H1 (cell line): ENCODE data around the gene DUSP2. TPM values are rescaled to one million over a fixed set of nuclear protein-coding genes. Genes with fewer than 3 reads are reported as not detected.

Experiments used
- polyA plus RNA-seq, 7 experiments: library from polyadenylated mRNA; depleted of rRNA in 3 of 7; stranded (reverse) in 5 of 7; unstranded in 2 of 7; fragments of >200 nt in 5 of 7; fragments of 200-250 nt in 2 of 7; gene quantifications; 1 replicate in 5 of 7; 2 replicates in 1 of 7; 4 replicates in 1 of 7; pipeline versions ENCODE4 v1.2.1 to v1.2.3, GENCODE V29; 2011 to 2013; ENCODE audit warnings: missing spikeins in 2 of 7, mixed read lengths in 2 of 7
- total RNA-seq: library from RNA; stranded (reverse); fragmentation: NEBNext Ultra II Directional; extraction: Animal tissue kit (Norgen Biotek cat#: 25700); gene quantifications from 2 replicates; pipeline ENCODE4 v1.2.1, GENCODE V29; 2021

DUSP2 gene
- total and polyA plus RNA-seq, 2 of the 8 experiments (the other 6 are each of a cell fraction or from before 2014, with no cell fraction given) = 10.1 to 10.4 TPM

Other genes with a start within 250 kb of the DUSP2 start
- 6.4 and 7.3 TPM in 2 replicates for gene ANKRD36C, start 153.6 kb downstream of the DUSP2 start, total RNA-seq
- 0.89 and 1.1 TPM in 2 replicates for gene ANKRD36C, start 153.6 kb downstream of the DUSP2 start, polyA plus RNA-seq (2011; rRNA removed)
- 0.63 and 1.0 TPM in 2 replicates for gene GPAT2, start 110.5 kb downstream of the DUSP2 start, total RNA-seq
- gene GPAT2, start 110.5 kb downstream of the DUSP2 start, polyA plus RNA-seq (2011; rRNA removed) = 0.26 and 0.69 TPM in 2 replicates
- gene ADRA2B, start 28.9 kb downstream of the DUSP2 start, total RNA-seq = 6.5 and 6.6 TPM in 2 replicates
- gene ADRA2B, start 28.9 kb downstream of the DUSP2 start, polyA plus RNA-seq (2011; rRNA removed) = 5.8 and 8.3 TPM in 2 replicates
- gene ASTL, start 6.9 kb downstream of the DUSP2 start, total RNA-seq = 0.60 and 0.75 TPM in 2 replicates
- gene ASTL, start 6.9 kb downstream of the DUSP2 start, polyA plus RNA-seq (2011; rRNA removed) = 1.4 and 2.2 TPM in 2 replicates
- 200 and 207 TPM in 2 replicates for gene STARD7, start 63.4 kb upstream of the DUSP2 start, total RNA-seq
- gene STARD7, start 63.4 kb upstream of the DUSP2 start, polyA plus RNA-seq (2011; rRNA removed) = 60.3 and 89.1 TPM in 2 replicates
- gene TMEM127, start 120.6 kb upstream of the DUSP2 start, total RNA-seq = 25.0 and 25.4 TPM in 2 replicates
- gene TMEM127, start 120.6 kb upstream of the DUSP2 start, polyA plus RNA-seq (2011; rRNA removed) = 41.0 and 45.1 TPM in 2 replicates
- gene CIAO1, start 120.8 kb upstream of the DUSP2 start, total RNA-seq = 63.7 and 69.9 TPM in 2 replicates
- gene CIAO1, start 120.8 kb upstream of the DUSP2 start, polyA plus RNA-seq (2011; rRNA removed) = 99.2 and 113 TPM in 2 replicates
- gene SNRNP200, start 160.1 kb upstream of the DUSP2 start, total RNA-seq = 190 and 199 TPM in 2 replicates
- 289 and 302 TPM in 2 replicates for gene SNRNP200, start 160.1 kb upstream of the DUSP2 start, polyA plus RNA-seq (2011; rRNA removed)
- gene ITPRIPL1, start 179.9 kb upstream of the DUSP2 start, total RNA-seq = 16.1 and 17.1 TPM in 2 replicates
- 10.6 and 11.7 TPM in 2 replicates for gene ITPRIPL1, start 179.9 kb upstream of the DUSP2 start, polyA plus RNA-seq (2011; rRNA removed)
- 55.7 and 63.1 TPM in 2 replicates for gene NCAPH, start 190.3 kb upstream of the DUSP2 start, total RNA-seq
- 43.8 and 46.6 TPM in 2 replicates for gene NCAPH, start 190.3 kb upstream of the DUSP2 start, polyA plus RNA-seq (2011; rRNA removed)